A204.1 (cell line): Measurements from ENCODE around the gene CPT1B.
"Not testable (repeated sequence)": the region's sequence is repeated elsewhere in the genome, so short reads cannot be mapped to it uniquely, and the experiment has no call there.

Experiments used
- FAIRE-seq: peaks from 2 replicates; lab custom pipeline; 2012; peaks lifted over from hg19 to GRCh38; lab: Jason Lieb, UNC

The CPT1B gene

DNA sequence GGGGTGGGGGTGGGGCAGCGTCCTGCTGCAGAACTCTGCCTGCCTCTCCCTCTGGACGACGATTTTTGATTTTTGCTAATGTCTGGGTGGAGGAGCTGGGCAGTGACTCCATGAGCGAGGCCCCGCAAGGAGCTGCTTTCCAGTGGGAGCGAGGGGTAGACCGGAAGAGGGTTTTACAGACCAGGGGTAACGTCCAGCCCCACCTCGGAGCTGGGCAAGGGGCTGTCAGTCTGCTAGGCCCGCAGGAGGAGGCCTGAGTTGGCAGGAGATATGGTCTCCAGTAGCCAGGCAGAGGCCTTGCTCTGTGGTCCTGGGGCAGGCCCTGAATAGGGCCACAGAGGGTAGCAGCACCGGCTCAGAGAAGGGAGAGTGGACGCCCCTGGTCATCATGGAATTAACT is 31.4 kb upstream of the CPT1B start:
- FAIRE-seq: no peak

DNA sequence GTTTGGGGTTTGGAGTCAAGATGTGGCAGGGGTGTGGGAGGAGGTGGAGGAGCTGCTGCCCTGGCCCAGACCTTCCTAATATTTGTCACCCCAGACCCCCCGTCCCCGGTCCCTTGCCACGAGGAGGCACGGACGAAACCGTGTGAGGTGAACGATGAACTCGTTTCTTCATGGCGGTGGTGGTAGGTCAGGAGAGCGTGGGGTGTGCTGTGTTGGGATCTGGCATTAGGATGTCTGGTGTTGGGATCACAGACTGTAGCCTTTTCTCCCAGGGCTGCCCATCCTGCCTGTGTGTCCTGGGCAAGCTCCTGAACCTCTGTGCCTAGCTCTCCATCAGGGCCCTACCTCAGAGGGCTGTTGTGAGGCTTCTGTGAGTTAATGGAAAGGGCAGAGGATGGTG is 30.8 kb upstream of the CPT1B start:
- FAIRE-seq: no peak

GRCh38 chr22:50608058-50608840 is 30.0 kb upstream of the CPT1B start:
- FAIRE-seq: not testable (repeated sequence)

DNA sequence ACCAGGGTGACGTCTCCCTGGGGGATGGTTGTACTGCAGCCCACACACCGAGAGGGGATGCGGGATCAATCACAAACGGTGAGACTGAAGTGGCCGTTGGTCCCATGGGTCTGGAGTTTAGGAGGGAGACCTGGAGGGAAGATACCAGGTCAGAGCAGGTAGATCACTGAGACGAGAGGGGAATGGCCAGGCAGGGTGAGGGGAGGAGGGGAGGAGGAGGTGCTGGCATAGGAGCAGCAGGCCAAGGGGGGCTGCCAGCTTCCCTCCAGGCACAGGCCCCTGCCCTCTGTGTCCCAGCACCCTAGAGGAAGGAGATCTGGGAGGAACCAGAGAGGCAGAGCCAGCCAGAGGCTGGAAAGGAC is 29.4 kb upstream of the CPT1B start:
- no peak for FAIRE-seq

DNA sequence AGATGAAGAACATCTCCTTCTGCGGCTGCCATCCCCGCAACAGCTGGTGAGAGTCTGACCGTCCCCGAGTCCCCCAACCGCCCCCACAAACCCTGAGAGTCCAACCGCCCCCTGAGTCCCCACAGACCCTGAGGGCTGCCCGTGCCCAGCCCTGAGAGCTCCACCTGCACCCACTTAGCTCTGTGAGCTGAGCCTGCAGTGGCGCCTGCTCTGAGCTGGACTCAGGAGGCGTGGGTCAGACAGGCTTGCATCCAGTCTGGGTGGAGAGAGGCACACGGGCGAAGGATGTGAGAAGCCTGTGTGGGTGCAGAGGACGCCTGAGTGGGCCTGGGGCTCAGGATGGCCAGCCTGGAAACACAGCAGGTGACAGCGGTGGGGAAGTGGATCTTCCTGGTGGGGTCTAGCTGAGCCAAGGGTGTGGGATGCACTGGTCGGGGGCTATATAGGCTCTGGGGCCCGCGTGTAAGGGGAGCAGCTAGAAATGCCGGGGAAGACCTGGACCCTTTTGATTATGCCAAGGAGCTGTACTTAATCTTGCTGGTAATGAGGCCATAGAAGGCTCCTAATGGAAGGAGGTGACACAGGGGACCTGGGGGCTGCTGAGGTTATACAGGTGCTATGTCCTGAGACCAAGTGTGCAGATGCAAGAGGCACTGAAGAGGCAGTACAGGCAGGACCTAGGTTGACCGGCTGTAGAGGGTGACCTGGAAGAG is 28.9 kb upstream of the CPT1B start:
- no peak for FAIRE-seq

DNA sequence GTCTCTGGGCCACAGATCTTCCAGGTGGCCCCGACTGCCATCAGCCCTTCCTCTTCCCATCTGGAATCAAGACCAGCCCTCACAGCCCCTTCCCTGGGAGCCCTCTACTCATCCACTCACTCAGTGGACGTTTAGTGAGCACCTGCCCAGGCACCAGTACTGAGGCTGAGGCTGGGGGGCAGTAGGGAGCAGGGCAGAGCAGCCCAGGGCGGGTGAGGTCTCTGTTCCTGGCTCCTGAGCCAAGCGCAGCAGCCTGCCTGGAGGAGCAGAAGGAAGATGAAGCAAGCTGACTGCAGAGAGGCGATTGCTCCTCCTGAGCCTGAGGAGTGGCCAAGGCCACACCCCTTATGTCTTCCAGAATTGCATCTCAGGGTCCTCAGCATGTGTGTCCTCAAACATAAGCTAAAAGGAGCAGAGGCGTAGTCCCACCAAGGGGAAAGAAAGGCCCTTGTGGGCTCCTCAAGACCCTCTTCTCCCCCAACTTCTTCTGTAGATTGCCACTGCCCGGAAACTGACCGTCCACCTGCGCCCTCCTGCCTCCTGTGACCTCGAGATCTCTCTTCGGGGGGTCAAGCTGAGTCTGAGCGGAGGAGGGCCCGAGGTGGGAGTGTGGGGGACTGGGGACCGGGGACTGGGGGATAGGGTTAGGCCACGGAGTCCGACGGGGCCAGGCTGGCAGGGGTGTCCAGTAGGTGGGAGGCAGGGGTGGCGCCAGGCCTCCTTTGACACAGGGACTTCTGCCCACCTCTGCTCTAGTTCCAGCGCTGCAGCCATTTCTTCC is 28.1 kb upstream of the CPT1B start:
- FAIRE-seq: no peak

DNA sequence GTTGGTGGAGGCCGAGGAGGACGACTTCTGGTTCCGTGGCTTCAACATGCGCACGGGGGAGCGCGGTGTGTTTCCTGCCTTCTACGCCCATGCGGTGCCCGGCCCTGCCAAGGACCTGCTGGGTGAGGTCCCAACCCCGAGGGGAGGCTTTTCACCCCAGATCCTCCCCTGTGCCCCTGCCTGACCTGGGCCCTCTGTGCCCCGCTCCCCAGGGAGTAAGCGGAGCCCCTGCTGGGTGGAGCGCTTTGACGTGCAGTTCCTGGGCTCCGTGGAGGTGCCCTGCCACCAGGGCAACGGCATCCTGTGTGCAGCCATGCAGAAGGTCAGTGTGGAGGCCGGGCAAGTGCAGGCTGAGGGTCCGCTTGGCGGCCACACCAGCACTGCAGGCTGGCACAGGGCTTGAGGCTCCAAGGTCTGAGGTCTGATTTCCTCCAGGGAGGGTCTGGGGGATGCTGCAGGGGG is 27.4 kb upstream of the CPT1B start:
- no peak for FAIRE-seq

- no peak for FAIRE-seq
These were observed 26.9 kb upstream of the CPT1B start for GRCh38 chr22:50605002-50605612.

GRCh38 chr22:50604256-50605001 is 26.2 kb upstream of the CPT1B start:
- FAIRE-seq: no peak

DNA sequence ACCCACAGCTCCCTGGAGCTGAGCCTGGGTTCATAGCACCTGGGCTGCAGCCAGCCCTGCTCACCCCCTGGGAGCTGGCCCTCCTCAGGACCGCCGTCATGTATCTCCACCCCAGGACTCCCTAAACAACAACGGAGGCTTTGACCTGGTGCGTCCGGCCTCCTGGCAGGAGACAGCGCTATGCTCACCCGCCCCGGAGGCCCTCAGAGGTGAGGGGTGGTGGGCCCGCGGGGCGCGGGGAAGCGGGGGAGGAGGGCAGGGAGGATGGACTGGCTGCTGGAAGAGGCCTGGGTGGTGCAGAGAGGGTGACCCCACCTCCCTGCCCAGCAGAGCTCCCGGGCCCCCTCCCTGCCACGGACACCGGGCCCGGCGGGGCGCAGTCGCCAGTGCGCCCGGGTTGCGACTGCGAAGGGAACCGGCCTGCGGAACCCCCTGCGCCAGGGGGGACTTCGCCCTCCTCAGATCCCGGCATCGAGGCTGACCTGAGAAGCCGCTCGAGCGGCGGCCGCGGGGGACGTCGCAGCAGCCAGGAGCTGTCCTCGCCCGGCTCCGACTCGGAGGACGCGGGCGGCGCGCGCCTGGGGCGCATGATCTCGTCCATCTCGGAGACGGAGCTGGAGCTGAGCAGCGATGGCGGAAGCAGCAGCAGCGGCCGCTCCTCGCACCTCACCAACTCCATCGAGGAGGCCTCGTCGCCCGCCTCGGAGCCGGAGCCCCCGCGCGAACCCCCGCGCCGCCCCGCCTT is 25.5 kb upstream of the CPT1B start:
- no peak for FAIRE-seq

DNA sequence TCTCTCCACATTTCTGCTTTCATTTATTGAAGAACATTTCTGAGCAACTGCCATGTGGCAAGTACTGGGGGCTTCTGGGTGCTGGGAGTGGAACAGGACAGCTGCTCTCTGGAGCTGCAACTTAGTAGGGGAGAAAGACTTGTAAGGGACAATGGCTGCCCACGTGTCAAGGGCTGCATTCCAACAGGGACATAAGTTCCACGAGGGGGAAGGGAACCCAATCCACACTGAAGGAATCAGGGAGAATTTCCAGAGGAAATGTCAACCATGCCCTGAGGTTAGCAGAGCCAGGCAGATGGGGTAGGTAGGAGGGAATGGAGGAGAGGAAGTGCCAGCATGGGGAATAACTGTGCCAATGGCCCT is 24.1 kb upstream of the CPT1B start:
- FAIRE-seq: no peak

- FAIRE-seq: no peak
These were observed 23.6 kb upstream of the CPT1B start for GRCh38 chr22:50601669-50602337.

- FAIRE-seq: no peak
These were observed 22.9 kb upstream of the CPT1B start for GRCh38 chr22:50600967-50601668.

DNA sequence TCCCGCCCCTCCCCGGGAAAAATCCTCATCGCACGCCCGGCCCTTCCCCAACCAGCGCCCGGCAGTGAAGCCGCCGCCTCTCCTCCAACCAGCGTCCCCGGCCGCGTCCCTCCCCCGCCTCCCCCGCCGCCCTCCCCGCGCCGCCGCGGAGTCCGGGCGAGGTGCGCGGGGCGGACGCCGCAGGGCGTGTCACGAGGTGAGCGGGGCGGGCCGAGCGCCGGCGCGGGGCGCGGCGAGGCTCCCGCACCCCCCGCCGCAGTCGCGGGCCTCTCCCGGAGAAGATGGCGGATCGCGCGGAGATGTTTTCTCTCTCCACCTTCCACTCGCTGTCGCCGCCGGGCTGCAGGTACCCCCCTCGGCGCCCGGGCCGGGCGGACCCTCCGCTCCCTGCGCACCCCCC is 22.3 kb upstream of the CPT1B start, which contains the start of gene MAPK8IP2:
MAPK8IP2 (plus strand) TSS at position 256 of the 400 bp plus-strand sequence; CDS start at position 282, 26 bp downstream.
- FAIRE-seq: no peak

- FAIRE-seq: no peak
These were observed 21.7 kb upstream of the CPT1B start for GRCh38 chr22:50599816-50600455.

GRCh38 chr22:50597097-50597496 is 18.9 kb upstream of the CPT1B start:
- FAIRE-seq: no peak

DNA sequence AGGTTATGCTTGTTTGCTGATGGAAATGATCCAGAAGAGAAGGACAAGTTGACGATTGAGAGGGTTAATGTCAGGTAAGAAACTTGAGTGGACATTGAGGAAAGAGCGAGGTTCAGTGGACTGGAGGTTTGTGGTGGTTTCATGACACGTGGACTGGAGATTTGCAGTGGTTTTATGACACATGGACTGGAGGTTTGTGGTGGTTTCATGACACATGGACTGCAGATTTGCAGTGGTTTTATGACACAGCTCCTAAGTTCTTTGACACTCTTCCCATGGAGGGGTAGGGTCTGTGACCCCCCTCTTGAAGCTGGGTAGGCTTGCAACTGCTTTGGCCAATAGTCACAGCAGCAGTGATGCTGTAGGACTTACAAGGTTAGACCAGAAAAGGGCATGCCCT is 17.0 kb upstream of the CPT1B start:
- FAIRE-seq: no peak

- FAIRE-seq: no peak
These were observed 9.2 kb upstream of the CPT1B start for GRCh38 chr22:50587407-50587806.

DNA sequence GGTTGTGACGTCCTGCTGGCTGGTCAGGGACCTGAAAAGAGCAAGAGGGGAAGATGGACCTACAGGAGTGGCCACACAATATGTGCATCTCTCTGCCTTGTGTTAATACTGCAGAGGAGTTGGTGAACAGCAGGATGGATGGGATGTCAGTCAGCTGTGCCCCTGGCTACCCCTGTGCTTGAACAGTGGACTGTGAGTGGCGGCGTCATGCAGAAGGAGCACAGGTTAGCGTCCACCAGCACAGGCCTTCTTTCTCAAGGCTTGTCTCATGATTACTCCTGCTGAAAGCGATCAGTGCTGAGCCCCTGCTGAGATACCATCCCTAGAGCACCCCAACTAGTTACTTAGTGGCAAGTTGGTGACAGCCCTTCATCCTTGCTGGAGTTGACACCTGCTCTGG is 8.2 kb upstream of the CPT1B start:
- no peak for FAIRE-seq
